ACHN (cell line): ENCODE data around the gene CCDC92.

Experiments used
- DNase-seq: peaks from one replicate; pipeline ENCODE4 v3.0.0-alpha.2; 2015
- in situ Hi-C: cut with HindIII; loops from 2 replicates; pipeline ENCODE4 v1.10.0; 2017; ENCODE audit warnings: low sequenced_read_pairs, low pct_ligation_motif_present, low pct_unique_long_range_greater_than_20kb

CCDC92 gene

GRCh38 chr12:123972457-123973401 is at the start of gene CCDC92, which contains the start of gene ZNF664:
TSS of gene CCDC92 (minus strand) at chr12:123972831. CDS start at chr12:123944305, 28,526 bp downstream.
TSS of gene ZNF664 (plus strand) at chr12:123973215. CDS start at chr12:124012145, 38,930 bp downstream.
- peak; percentile 98 for DNase-seq
- in situ Hi-C loops: no loop called here

GRCh38 chr12:124022161-124022560 is 49.5 kb upstream of the CCDC92 start:
- in situ Hi-C loops: no loop called here
- DNase-seq: no peak

GRCh38 chr12:124021007-124021406 is 48.4 kb upstream of the CCDC92 start:
- DNase-seq: no peak

GRCh38 chr12:124020514-124020949 is 47.9 kb upstream of the CCDC92 start:
- DNase-seq: no peak
- in situ Hi-C loops: no loop called here

More at GRCh38 chr12:124021007-124021406, 48.4 kb upstream of the CCDC92 start:
- in situ Hi-C loops: no loop called here

- DNase-seq: no peak
- in situ Hi-C loops: no loop called here
Observed at GRCh38 chr12:124019115-124019514, 46.5 kb upstream of the CCDC92 start.

- in situ Hi-C loops: no loop called here
- no peak for DNase-seq
Observed at GRCh38 chr12:124018539-124018938, 45.9 kb upstream of the CCDC92 start.

- no peak for DNase-seq
- in situ Hi-C loops: no loop called here
Observed at GRCh38 chr12:124017064-124017463, 44.4 kb upstream of the CCDC92 start.

GRCh38 chr12:124015494-124016461 is 43.1 kb upstream of the CCDC92 start:
- in situ Hi-C loops: no loop called here
- DNase-seq: no peak

GRCh38 chr12:124013073-124013472 is 40.4 kb upstream of the CCDC92 start:
- no peak for DNase-seq

GRCh38 chr12:124011435-124012115 is 38.9 kb upstream of the CCDC92 start:
- in situ Hi-C loops: no loop called here
- no peak for DNase-seq

More at GRCh38 chr12:124013073-124013472, 40.4 kb upstream of the CCDC92 start:
- in situ Hi-C loops: no loop called here

GRCh38 chr12:124010687-124011086 is 38.1 kb upstream of the CCDC92 start:
- DNase-seq: no peak
- in situ Hi-C loops: no loop called here

GRCh38 chr12:124009781-124010180 is 37.1 kb upstream of the CCDC92 start:
- no peak for DNase-seq
- in situ Hi-C loops: no loop called here

GRCh38 chr12:124008595-124008994 is 36.0 kb upstream of the CCDC92 start:
- DNase-seq: no peak
- in situ Hi-C loops: no loop called here

GRCh38 chr12:124007826-124008570 is 35.4 kb upstream of the CCDC92 start:
- in situ Hi-C loops: no loop called here
- DNase-seq: no peak

GRCh38 chr12:124006846-124007713 is 34.4 kb upstream of the CCDC92 start:
- no peak for DNase-seq
- in situ Hi-C loops: no loop called here

- no peak for DNase-seq
- in situ Hi-C loops: no loop called here
Observed at GRCh38 chr12:124006085-124006845, 33.6 kb upstream of the CCDC92 start.
